GM12872 (cell line): ENCODE measurements around the gene TMEM235.

ENCODE experiments used
- CTCF ChIP-seq: IDR thresholded peaks from 3 replicates; pipeline ENCODE4 v1.5.1; 2011; ENCODE audit warnings: low read depth, mild to moderate bottlenecking, low read length, moderate library complexity; ENCODE audit not compliant: insufficient read depth

Gene TMEM235

GRCh38 chr17:78219396-78220150 is 11.9 kb upstream of the TMEM235 start:
- TF ChIP-seq CTCF, result no peak

GRCh38 chr17:78223061-78223460 is 8.4 kb upstream of the TMEM235 start:
- TF ChIP-seq CTCF, result no peak

- TF ChIP-seq CTCF, result no peak
Observed at GRCh38 chr17:78223765-78224164, 7.7 kb upstream of the TMEM235 start.

DNA sequence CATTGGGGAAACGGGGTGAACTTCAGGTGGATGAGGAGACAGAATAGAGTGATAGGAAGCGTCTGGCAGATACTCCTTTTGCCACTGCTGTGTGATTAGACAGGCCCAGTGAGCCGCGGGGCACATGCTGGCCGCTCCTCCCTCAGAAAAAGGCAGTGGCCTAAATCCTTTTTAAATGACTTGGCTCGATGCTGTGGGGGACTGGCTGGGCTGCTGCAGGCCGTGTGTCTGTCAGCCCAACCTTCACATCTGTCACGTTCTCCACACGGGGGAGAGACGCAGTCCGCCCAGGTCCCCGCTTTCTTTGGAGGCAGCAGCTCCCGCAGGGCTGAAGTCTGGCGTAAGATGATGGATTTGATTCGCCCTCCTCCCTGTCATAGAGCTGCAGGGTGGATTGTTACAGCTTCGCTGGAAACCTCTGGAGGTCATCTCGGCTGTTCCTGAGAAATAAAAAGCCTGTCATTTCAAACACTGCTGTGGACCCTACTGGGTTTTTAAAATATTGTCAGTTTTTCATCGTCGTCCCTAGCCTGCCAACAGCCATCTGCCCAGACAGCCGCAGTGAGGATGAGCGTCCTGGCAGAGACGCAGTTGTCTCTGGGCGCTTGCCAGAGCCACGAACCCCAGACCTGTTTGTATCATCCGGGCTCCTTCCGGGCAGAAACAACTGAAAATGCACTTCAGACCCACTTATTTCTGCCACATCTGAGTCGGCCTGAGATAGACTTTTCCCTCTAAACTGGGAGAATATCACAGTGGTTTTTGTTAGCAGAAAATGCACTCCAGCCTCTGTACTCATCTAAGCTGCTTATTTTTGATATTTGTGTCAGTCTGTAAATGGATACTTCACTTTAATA is 7.0 kb upstream of the TMEM235 start:
- TF ChIP-seq CTCF, result no peak

GRCh38 chr17:78225088-78225865 is 6.2 kb upstream of the TMEM235 start:
- no peak for TF ChIP-seq CTCF

DNA sequence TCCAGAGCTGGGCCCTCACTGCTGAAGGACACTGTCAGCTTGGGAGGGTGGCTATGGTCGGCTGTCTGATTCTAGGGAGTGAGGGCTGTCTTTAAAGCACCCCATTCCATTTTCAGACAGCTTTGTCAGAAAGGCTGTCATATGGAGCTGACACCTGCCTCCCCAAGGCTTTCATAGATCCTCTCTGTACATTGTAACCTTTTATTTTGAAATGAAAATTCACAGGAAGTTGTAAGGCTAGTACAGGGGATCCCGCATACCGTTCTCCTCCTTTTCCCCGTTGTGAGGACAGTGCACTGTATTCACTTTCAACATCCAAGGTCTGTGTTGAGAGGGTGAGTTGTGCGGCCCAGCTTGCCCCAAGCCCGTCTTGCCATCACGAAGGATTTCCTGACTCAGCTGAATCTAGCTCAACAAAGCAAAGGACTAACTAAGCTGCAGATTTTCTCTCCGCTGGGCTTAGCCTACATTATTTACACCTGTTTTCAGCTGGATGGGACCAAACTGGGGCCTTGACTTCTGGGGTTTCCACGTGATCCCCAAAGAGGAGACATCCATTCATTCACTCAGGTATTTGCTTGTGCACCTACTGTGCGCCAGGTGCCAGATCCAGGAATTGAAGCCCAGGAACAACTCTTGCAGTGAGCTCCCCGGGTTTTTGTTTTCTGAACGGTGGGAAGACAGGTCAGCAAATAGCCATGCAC is 5.2 kb upstream of the TMEM235 start:
- TF ChIP-seq CTCF, result no peak
